RWPE2 (cell line): ENCODE measurements around the gene PMAIP1.

Source experiments
- ATAC-seq: fragments of 200-7000 bp; cut with Tn5 transposase; 3 replicates; pipeline ENCODE4 v1.9.1; 2021; ENCODE audit warnings: low read depth
- DNase-seq: peaks from one replicate; pipeline ENCODE4 v3.0.0-alpha.2; 2020; ENCODE audit warnings: low spot score
- H3K27ac ChIP-seq: fragments of 450-650 bp; 2 replicates; pipeline ENCODE4 v1.5.1; 2017; ENCODE audit warnings: mild to moderate bottlenecking; ENCODE audit not compliant: poor library complexity, severe bottlenecking
- H3K27me3 ChIP-seq: fragments of 250-450 bp; sonication (Bioruptor Pico); 2 replicates; pipeline ENCODE4 v1.5.1; 2021; ENCODE audit warnings: mild to moderate bottlenecking, moderate library complexity; ENCODE audit not compliant: insufficient read depth, poor library complexity, severe bottlenecking
- H3K36me3 ChIP-seq: fragments of 250-450 bp; sonication (Bioruptor Pico); 2 replicates; pipeline ENCODE4 v1.5.1; 2020; ENCODE audit warnings: low read depth, mild to moderate bottlenecking, moderate library complexity
- H3K4me1 ChIP-seq: fragments of 250-450 bp; sonication (Bioruptor Pico); 2 replicates; pipeline ENCODE4 v1.5.1; 2021; ENCODE audit warnings: mild to moderate bottlenecking, moderate library complexity; ENCODE audit not compliant: insufficient read depth, poor library complexity, severe bottlenecking
- H3K4me3 ChIP-seq: fragments of 250-450 bp; sonication (Bioruptor Pico); 2 replicates; pipeline ENCODE4 v1.5.1; 2021; ENCODE audit warnings: mild to moderate bottlenecking, moderate library complexity; ENCODE audit not compliant: severe bottlenecking
- H3K9me3 ChIP-seq: fragments of 250-450 bp; sonication (Bioruptor Pico); 2 replicates; pipeline ENCODE4 v1.5.1; 2021; ENCODE audit warnings: mild to moderate bottlenecking, moderate library complexity; ENCODE audit not compliant: severe bottlenecking
- CTCF ChIP-seq: fragments of 450-650 bp; IDR thresholded peaks from one replicate; pipeline ENCODE4 v1.5.1; 2017; ENCODE audit warnings: mild to moderate bottlenecking, moderate library complexity; ENCODE audit not compliant: poor library complexity, severe bottlenecking

Gene PMAIP1

GRCh38 chr18:59897321-59897954 lies 2.4 kb upstream of the PMAIP1 start:
- Histone ChIP-seq H3K4me3 (no peak overlapping the region), H3K27me3 (no peaks in the 10 kb centered on the region), H3K36me3 (peaks cover 12% of the 10 kb centered on the region), H3K9me3 (no peaks in the 10 kb centered on the region), H3K27ac (no peak overlapping the region), H3K4me1 (peaks cover 22% of the 10 kb centered on the region)
- DNase-seq, result no peak
- no peak for ATAC-seq
- TF ChIP-seq CTCF, result no peak

- no peak overlapping the region for H3K27ac ChIP-seq
- TF ChIP-seq CTCF, result no peak
- H3K4me3 ChIP-seq, result no peak overlapping the region
- no peak for ATAC-seq
- H3K9me3 ChIP-seq, result no peaks in the 10 kb centered on the region
- H3K36me3 ChIP-seq, result peaks cover 19% of the 10 kb centered on the region
- no peak for DNase-seq
- H3K27me3 ChIP-seq, result no peaks in the 10 kb centered on the region
- H3K4me1 ChIP-seq, result peaks cover 29% of the 10 kb centered on the region
Measured at GRCh38 chr18:59898093-59898492, 1.7 kb upstream of the PMAIP1 start.

- Histone ChIP-seq H3K4me1 (peaks cover 32% of the 10 kb centered on the region), H3K36me3 (peaks cover 25% of the 10 kb centered on the region), H3K9me3 (no peaks in the 10 kb centered on the region), H3K27me3 (no peaks in the 10 kb centered on the region), H3K4me3 (peak overlapping the region; percentile 64), H3K27ac (peak overlapping the region; percentile 80)
- DNase-seq, result no peak
- ATAC-seq, result peak; percentile 9; the same call in 1 of the 3 replicates
- no peak for TF ChIP-seq CTCF
Measured at GRCh38 chr18:59898609-59899297, 1.0 kb upstream of the PMAIP1 start.

GRCh38 chr18:59900222-59901128 lies 679 bp downstream of the PMAIP1 start:
- H3K4me3 ChIP-seq, result peak overlapping the region; percentile 64
- H3K36me3 ChIP-seq, result peaks cover 31% of the 10 kb centered on the region
- no peaks in the 10 kb centered on the region for H3K27me3 ChIP-seq
- DNase-seq (no peak), ATAC-seq (peak; percentile 38)
- TF ChIP-seq CTCF, result no peak
- H3K27ac ChIP-seq, result peak overlapping the region; percentile 80
- no peaks in the 10 kb centered on the region for H3K9me3 ChIP-seq
- H3K4me1 ChIP-seq, result peaks cover 36% of the 10 kb centered on the region
